Tibial nerve (tissue), 4 donors: ENCODE measurements around the gene HEATR5B. TPM values are rescaled to one million over a fixed set of nuclear protein-coding genes. Genes with fewer than 3 reads are reported as not detected.
A peak's percentile ranks its signal among the peaks of the same experiment; 100 is the strongest.

Experiments used
- DNase-seq, 2 donors: peaks; one replicate each; pipeline ENCODE4 v3.0.0-alpha.2; 2019; ENCODE audit warnings: low spot score in 2 of 2
- H3K27ac ChIP-seq, 4 donors: fragments of 200-600 bp; sonication (generic) in 3 of 4; one replicate each; pipeline ENCODE4 v1.5.1; 2017 to 2019; ENCODE audit warnings: mild to moderate bottlenecking in 1 of 4
- H3K27me3 ChIP-seq, 2 donors: fragments of 200-600 bp; sonication (generic) in 1 of 2; one replicate each; pipeline versions ENCODE4 v1.5.1 to v1.6.0; 2017 to 2019
- H3K36me3 ChIP-seq, 3 donors: fragments of 200-600 bp; sonication (generic); one replicate each; pipeline ENCODE4 v1.5.1; 2018 to 2019
- H3K4me1 ChIP-seq, 4 donors: fragments of 200-600 bp; sonication (generic) in 3 of 4; one replicate each; pipeline ENCODE4 v1.5.1; 2017 to 2019
- H3K4me3 ChIP-seq, 4 donors: fragments of 200-600 bp; sonication (generic) in 3 of 4; one replicate each; pipeline ENCODE4 v1.5.1; 2017 to 2019; ENCODE audit warnings: mild to moderate bottlenecking in 1 of 4, moderate library complexity in 1 of 4
- H3K9me3 ChIP-seq, 4 donors: fragments of 200-600 bp; sonication (generic) in 3 of 4; one replicate each; pipeline ENCODE4 v1.5.1; 2017 to 2019
- CTCF ChIP-seq, 5 experiments: fragments of 200-600 bp in 3 of 5; fragments of 450-650 bp in 2 of 5; sonication (generic) in 3 of 5; IDR thresholded peaks; one replicate each; pipeline ENCODE4 v1.5.1; 2016 to 2019; ENCODE audit warnings: antibody characterized with exemption in 5 of 5, mild to moderate bottlenecking in 3 of 5, moderate library complexity in 2 of 5
- EP300 ChIP-seq, 2 donors: sonication (generic); formaldehyde crosslinking; IDR thresholded peaks; one replicate each; pipeline ENCODE4 v1.6.1; 2017; ENCODE audit warnings: antibody characterized with exemption in 2 of 2, mild to moderate bottlenecking in 1 of 2
- POLR2A ChIP-seq, 2 donors: fragments of 450-650 bp; IDR thresholded peaks; one replicate each; pipeline ENCODE4 v1.6.1; 2017; ENCODE audit warnings: antibody characterized with exemption in 2 of 2, mild to moderate bottlenecking in 2 of 2, moderate library complexity in 2 of 2
- WGBS, 2 donors: methylation state at CpG; one replicate each; pipeline ENCODE4 v1.1.5; 2018; 5-methylcytosine and 5-hydroxymethylcytosine counted together
- total RNA-seq, 4 donors: library from RNA; depleted of rRNA; stranded (reverse); fragments of >200 nt; gene quantifications; one replicate each; pipeline ENCODE4 v1.1.0, GENCODE V29; 2016

The HEATR5B gene
- total RNA-seq, 4 donors from 2014 or later = 26.7 to 45.8 (median 35.9) TPM

- TF ChIP-seq POLR2A (IDR thresholded peaks at IDR 0.05) (no peak), CTCF (IDR thresholded peaks at IDR 0.05) (no peak), EP300 (IDR thresholded peaks at IDR 0.05) (no peak)
- no peak for DNase-seq
- WGBS, 2 donors = 87 to 93% methylated on average over 5 of the region's 5 CpGs
- Histone ChIP-seq H3K36me3 (peaks cover 0 to 73% (median 0%) of the 10 kb centered on the region in 3 donors), H3K27ac (no peak overlapping the region), H3K9me3 (no peaks in the 10 kb centered on the region), H3K27me3 (no peaks in the 10 kb centered on the region), H3K4me1 (peaks cover 0 to 9% (median 4%) of the 10 kb centered on the region in 4 donors), H3K4me3 (no peak overlapping the region)
These were observed 58.1 kb downstream of the HEATR5B start for GRCh38 chr2:37026050-37026449.

GRCh38 chr2:37020887-37021796 lies 63.0 kb downstream of the HEATR5B start:
- Histone ChIP-seq H3K27ac (peak overlapping the region in 3 of 4 donors; percentile 35 to 87 (median 61)), H3K9me3 (no peaks in the 10 kb centered on the region), H3K4me3 (no peak overlapping the region), H3K4me1 (peaks cover 0 to 22% (median 8%) of the 10 kb centered on the region in 4 donors), H3K27me3 (no peaks in the 10 kb centered on the region), H3K36me3 (peaks cover 0 to 75% (median 13%) of the 10 kb centered on the region in 3 donors)
- peak in 1 of 2 donors; percentile 18 for DNase-seq
- WGBS, 2 donors = 70 to 78% methylated on average over 5 of the region's 5 CpGs
- TF ChIP-seq CTCF (IDR thresholded peaks at IDR 0.05) (no peak), POLR2A (IDR thresholded peaks at IDR 0.05) (no peak), EP300 (IDR thresholded peaks at IDR 0.05) (peak in 1 of 2 donors; percentile 7)

GRCh38 chr2:37020212-37020886 lies 63.8 kb downstream of the HEATR5B start:
- Histone ChIP-seq H3K27me3 (no peaks in the 10 kb centered on the region), H3K27ac (peak overlapping the region in 2 of 4 donors; percentile 38 to 61), H3K4me3 (no peak overlapping the region), H3K36me3 (peaks cover 0 to 75% (median 13%) of the 10 kb centered on the region in 3 donors), H3K4me1 (peaks cover 0 to 22% (median 8%) of the 10 kb centered on the region in 4 donors), H3K9me3 (no peaks in the 10 kb centered on the region)
- 20 to 28% methylated on average over 5 of the region's 5 CpGs for WGBS, 2 donors
- no peak for TF ChIP-seq CTCF (IDR thresholded peaks at IDR 0.05)
- TF ChIP-seq EP300 (IDR thresholded peaks at IDR 0.05) = peak in 1 of 2 donors; percentile 54
- DNase-seq = peak; percentile 58 to 70

- WGBS, 2 donors = 94 to 96% methylated on average over 4 of the region's 4 CpGs
- Histone ChIP-seq H3K4me3 (no peak overlapping the region), H3K27me3 (no peaks in the 10 kb centered on the region), H3K27ac (no peak overlapping the region), H3K4me1 (no peaks in the 10 kb centered on the region), H3K36me3 (peaks cover 0 to 85% (median 6%) of the 10 kb centered on the region in 3 donors), H3K9me3 (no peaks in the 10 kb centered on the region)
- TF ChIP-seq EP300 (IDR thresholded peaks at IDR 0.05) (no peak), POLR2A (IDR thresholded peaks at IDR 0.05) (no peak), CTCF (IDR thresholded peaks at IDR 0.05) (no peak)
- DNase-seq = no peak
These were observed 70.9 kb downstream of the HEATR5B start for GRCh38 chr2:37013315-37013641.

- Histone ChIP-seq H3K36me3 (peaks cover 0 to 89% (median 15%) of the 10 kb centered on the region in 3 donors), H3K27me3 (no peaks in the 10 kb centered on the region), H3K27ac (no peak overlapping the region), H3K9me3 (no peaks in the 10 kb centered on the region), H3K4me1 (no peaks in the 10 kb centered on the region), H3K4me3 (no peak overlapping the region)
- DNase-seq = no peak
- TF ChIP-seq CTCF (IDR thresholded peaks at IDR 0.05) (no peak), POLR2A (IDR thresholded peaks at IDR 0.05) (no peak), EP300 (IDR thresholded peaks at IDR 0.05) (no peak)
- 74 to 76% methylated on average over 5 of the region's 5 CpGs for WGBS, 2 donors
These were observed 73.0 kb downstream of the HEATR5B start for GRCh38 chr2:37011130-37011529.
